Karpas-422 (cell line): ENCODE measurements around the gene CFAP221. TPM values are rescaled to one million over a fixed set of nuclear protein-coding genes. Genes with fewer than 3 reads are reported as not detected.

ENCODE experiments used
- DNase-seq: peaks from one replicate; pipeline ENCODE4 v3.0.0-alpha.2; 2015
- H2AFZ ChIP-seq: fragments of 200-600 bp; sonication (generic); 2 replicates; pipeline ENCODE4 v1.6.1; 2014; ENCODE audit warnings: antibody characterized with exemption, low read length, mixed read lengths
- H3K27ac ChIP-seq: fragments of 200-600 bp; sonication (generic); 2 replicates; pipeline ENCODE4 v1.5.1; 2014; ENCODE audit warnings: mild to moderate bottlenecking, low read length, moderate library complexity
- H3K27me3 ChIP-seq: fragments of 200-600 bp; sonication (generic); 2 replicates; pipeline ENCODE4 v1.6.1; 2014; ENCODE audit warnings: low read length, mixed read lengths
- H3K36me3 ChIP-seq: fragments of 200-600 bp; sonication (generic); 2 replicates; pipeline ENCODE4 v1.6.1; 2014; ENCODE audit warnings: low read length, mixed read lengths; ENCODE audit not compliant: insufficient read depth
- H3K4me1 ChIP-seq: fragments of 200-600 bp; sonication (generic); 2 replicates; pipeline ENCODE4 v1.6.1; 2014; ENCODE audit warnings: mild to moderate bottlenecking, low read length, mixed read lengths
- H3K4me2 ChIP-seq: fragments of 200-600 bp; sonication (generic); 2 replicates; pipeline ENCODE4 v1.6.1; 2014; ENCODE audit warnings: low read length, low read depth, mild to moderate bottlenecking; ENCODE audit not compliant: poor library complexity, severe bottlenecking
- H3K4me3 ChIP-seq: fragments of 200-600 bp; sonication (generic); 2 replicates; pipeline ENCODE4 v1.5.1; 2014; ENCODE audit warnings: mild to moderate bottlenecking, antibody characterized with exemption, low read length, mixed read lengths
- H3K79me2 ChIP-seq: fragments of 200-600 bp; sonication (generic); 2 replicates; pipeline ENCODE4 v1.6.1; 2014; ENCODE audit warnings: mild to moderate bottlenecking, low read length, mixed read lengths
- H3K9ac ChIP-seq: fragments of 200-600 bp; sonication (generic); 2 replicates; pipeline ENCODE4 v1.6.0; 2014; ENCODE audit warnings: low read length
- H3K9me2 ChIP-seq: fragments of 200-600 bp; sonication (generic), shearing (Covaris generic); replicated peaks from 2 replicates; pipeline ENCODE4 v1.6.0; 2014; ENCODE audit warnings: mild to moderate bottlenecking, low read length, moderate library complexity; ENCODE audit not compliant: insufficient read depth
- H3K9me3 ChIP-seq: fragments of 300-700, 200-600 bp; sonication (generic); 2 replicates; pipeline ENCODE4 v1.6.1; 2014; ENCODE audit warnings: low read length, mixed read lengths
- H4K20me1 ChIP-seq: fragments of 200-600 bp; sonication (generic); 2 replicates; pipeline ENCODE4 v1.6.1; 2014; ENCODE audit warnings: mild to moderate bottlenecking, antibody characterized with exemption, low read length, low read depth; ENCODE audit not compliant: insufficient read depth
- total RNA-seq: library from RNA; depleted of rRNA; stranded (reverse); fragments of >200 nt; shearing (Covaris generic); gene quantifications from 2 replicates; pipeline ENCODE4 v1.2.3, GENCODE V29; 2014; ENCODE audit warnings: low replicate concordance; rRNA removed

CFAP221 gene
- total RNA-seq, 1 experiment from 2014 or later, result not detected

DNA sequence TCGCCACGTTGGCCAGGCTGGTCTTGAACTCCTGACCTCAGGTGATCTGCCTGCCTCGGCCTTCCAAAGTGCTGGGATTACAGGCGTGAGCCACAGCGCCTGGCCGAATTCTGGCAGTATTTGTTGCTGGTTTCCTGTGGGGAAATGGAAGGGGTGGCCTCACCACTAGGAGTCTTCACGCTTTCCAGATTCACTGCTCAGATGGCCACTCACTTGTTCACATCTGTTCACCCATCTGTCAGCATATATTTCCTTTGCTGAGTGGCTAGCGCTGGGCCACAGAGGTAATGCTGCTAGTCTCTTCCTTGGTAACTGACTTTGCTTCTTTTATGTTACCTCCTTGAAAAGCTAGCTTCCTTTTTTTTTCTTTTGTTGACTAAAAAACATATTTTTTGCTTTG lies 162.0 kb downstream of the CFAP221 start:
- Histone ChIP-seq H3K9ac (no peak overlapping the region), H3K9me2 (no peaks in the 10 kb centered on the region), H3K79me2 (no peaks in the 10 kb centered on the region), H3K27ac (no peak overlapping the region), H3K4me3 (no peak overlapping the region), H3K4me2 (no peak overlapping the region), H3K4me1 (peaks cover 4% of the 10 kb centered on the region), H3K9me3 (no peaks in the 10 kb centered on the region), H2AFZ (no peak overlapping the region), H3K36me3 (no peaks in the 10 kb centered on the region), H3K27me3 (no peaks in the 10 kb centered on the region), H4K20me1 (no peaks in the 10 kb centered on the region)
- DNase-seq, result no peak

Other genes starting within 250 kb of the CFAP221 start
- 6.6 TPM in 2 replicates for gene C2orf76, start 177.6 kb upstream of the CFAP221 start, total RNA-seq
- gene DBI, start 177.5 kb upstream of the CFAP221 start, total RNA-seq, result 70.9 and 109 TPM in 2 replicates
- not detected in 2 replicates for gene TMEM37, start 112.6 kb upstream of the CFAP221 start, total RNA-seq
- gene SCTR, start 20.0 kb upstream of the CFAP221 start, total RNA-seq, result not detected in 2 replicates
- gene TMEM177, start 134.8 kb downstream of the CFAP221 start, total RNA-seq, result 22.9 and 36.9 TPM in 2 replicates
- 34.5 and 56.7 TPM in 2 replicates for gene PTPN4, start 215.5 kb downstream of the CFAP221 start, total RNA-seq